NCI-H1092 treated with DMSO at 0.1 percent for 48 hours (cell line): ENCODE results near the gene JHY.

Source experiments
- DNase-seq: peaks from one replicate; lab custom pipeline; 2025; lab: John Stamatoyannopoulos, UW

Gene JHY

DNA sequence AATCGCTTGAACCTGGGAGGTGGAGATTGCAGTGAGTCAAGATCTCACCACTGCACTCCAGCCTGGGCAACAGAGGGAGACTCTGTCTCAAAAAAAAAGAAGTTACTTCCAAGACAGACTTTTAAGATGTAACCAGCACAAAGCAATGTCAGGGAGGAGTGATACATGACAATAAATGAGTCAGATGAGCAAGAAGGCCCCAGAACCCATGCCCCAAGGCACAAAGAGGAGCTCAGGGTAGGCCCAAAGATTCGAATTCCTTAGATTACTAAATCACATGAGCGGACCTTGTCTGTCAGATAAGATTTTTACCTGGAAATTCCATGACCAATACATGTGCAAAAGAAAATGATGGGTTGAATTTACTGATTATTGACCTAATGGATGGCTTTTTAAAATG lies 10.5 kb upstream of the JHY start:
- DNase-seq, result no peak

- no peak for DNase-seq
Measured at GRCh38 chr11:122874991-122875390, 7.6 kb upstream of the JHY start.

- no peak for DNase-seq
Measured at GRCh38 chr11:122877732-122878131, 4.8 kb upstream of the JHY start.

DNA sequence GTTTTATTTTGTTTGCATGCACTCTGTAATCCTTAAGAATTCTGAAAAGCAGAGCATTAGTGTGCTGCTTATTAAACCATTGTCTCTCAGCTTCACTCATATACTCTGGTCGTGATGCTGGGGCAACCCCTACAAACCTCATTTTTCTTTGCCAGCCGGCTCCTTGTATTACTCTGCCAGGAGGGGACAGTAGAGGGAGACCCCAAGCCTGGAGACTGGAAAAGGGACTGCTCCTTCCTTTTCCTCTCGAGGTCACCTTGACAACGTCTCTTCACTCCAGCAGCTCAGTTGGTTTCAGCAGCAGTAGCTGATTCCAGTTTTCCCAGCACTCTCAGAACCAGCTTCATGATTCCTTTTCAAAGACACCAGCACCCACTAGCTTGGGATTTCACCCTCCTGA lies 2.8 kb upstream of the JHY start:
- peak; percentile 89 for DNase-seq

- DNase-seq, result peak; percentile 90
Measured at GRCh38 chr11:122882857-122883645, 492 bp downstream of the JHY start.

- no peak for DNase-seq
Measured at GRCh38 chr11:122883646-122883979, 1.1 kb downstream of the JHY start.

- DNase-seq, result no peak
Measured at GRCh38 chr11:122888162-122888561, 5.6 kb downstream of the JHY start.

GRCh38 chr11:122893131-122893530 lies 10.6 kb downstream of the JHY start:
- peak; percentile 75 for DNase-seq

- DNase-seq, result peak; percentile 99
Measured at GRCh38 chr11:122895563-122895962, 13.0 kb downstream of the JHY start.

DNA sequence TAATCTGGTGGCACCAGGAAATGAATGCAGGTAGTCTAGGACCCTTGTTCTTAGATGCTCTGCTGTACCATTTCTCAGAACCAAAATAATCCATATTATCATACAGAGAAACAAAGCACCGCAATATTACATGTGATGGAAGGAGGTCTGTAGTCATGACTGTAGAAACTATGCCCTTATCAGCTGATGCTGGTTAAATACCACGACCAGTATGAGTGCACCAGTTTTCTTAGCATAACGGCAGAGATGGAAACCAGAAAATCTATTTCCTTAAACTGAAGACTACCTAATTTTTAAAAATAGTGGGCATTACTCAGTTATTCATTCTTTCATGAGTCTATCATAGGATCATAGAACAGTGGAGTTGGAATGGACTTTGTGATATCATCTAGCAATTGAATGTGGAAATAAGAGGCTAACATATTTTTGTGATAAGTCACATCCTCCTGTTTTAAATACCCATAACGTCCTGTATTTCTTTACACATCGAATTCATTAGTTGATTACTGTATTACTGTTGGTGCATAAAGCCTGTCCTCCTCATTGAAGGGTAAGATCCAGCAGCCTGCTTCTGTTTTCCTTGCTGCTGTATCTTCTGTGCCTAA lies 15.1 kb downstream of the JHY start:
- DNase-seq, result no peak

- peak; percentile 52 for DNase-seq
Measured at GRCh38 chr11:122898799-122899198, 16.2 kb downstream of the JHY start.

- peak; percentile 95 for DNase-seq
Measured at GRCh38 chr11:122900587-122901202, 18.1 kb downstream of the JHY start.

DNA sequence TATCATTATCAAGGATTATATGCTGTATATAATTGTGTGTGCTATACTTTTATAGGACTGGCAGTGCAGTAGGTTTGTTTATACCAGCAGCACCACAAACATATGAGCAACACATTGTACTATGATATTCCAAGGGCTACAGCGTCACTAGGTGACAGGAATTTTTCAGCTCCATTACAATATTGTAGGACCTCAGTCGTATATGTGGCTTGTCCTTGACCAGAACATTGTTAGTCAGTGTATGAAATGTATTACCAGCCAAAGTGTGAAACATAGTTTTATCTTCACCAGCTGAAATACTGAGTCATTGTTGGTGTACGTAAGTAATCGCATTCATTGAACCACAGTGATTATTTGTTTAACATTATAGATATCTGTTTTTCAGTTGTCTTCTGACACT lies 20.4 kb downstream of the JHY start:
- DNase-seq, result no peak

GRCh38 chr11:122910775-122911174 lies 28.2 kb downstream of the JHY start:
- DNase-seq, result peak; percentile 59

DNA sequence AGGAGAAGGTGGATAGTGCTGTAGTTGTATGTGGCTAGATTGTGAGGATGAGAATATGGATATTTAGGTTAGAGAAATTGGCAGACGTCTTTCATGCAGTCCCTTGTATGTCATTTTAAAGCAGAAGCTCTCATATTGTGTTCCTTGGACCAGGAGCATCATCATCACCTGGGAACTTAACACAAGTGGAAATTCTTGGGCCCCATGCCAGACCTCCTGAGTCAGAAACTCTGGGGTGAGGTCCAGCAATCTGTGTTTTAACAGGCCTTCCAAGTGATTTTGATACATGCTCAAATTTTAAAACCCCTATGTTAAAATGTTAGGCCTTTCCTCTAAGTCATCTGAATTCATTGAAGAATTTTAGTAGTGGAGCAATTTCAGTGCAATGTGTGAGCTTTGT lies 34.8 kb downstream of the JHY start:
- DNase-seq, result no peak

DNA sequence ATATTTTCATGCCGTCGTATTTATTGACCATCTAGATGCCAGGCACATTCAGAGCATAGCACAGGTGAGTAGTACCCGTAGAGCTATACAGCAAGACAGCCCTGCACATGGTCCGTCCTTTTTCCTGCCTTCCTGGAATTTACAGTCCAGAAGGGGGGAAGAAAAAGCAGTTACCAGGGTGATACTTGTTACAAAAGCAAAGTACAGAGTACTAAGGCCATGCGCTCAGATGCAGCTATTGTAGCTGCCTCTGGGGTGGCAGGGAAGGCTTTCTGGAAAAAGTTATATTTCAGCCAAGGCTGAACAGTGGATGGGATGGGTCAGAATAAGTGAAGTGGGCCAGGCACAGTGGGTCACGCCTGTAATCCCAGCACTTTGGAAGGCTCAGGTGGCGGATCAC lies 36.2 kb downstream of the JHY start:
- no peak for DNase-seq

GRCh38 chr11:122920579-122920978 lies 38.0 kb downstream of the JHY start:
- peak; percentile 89 for DNase-seq

DNA sequence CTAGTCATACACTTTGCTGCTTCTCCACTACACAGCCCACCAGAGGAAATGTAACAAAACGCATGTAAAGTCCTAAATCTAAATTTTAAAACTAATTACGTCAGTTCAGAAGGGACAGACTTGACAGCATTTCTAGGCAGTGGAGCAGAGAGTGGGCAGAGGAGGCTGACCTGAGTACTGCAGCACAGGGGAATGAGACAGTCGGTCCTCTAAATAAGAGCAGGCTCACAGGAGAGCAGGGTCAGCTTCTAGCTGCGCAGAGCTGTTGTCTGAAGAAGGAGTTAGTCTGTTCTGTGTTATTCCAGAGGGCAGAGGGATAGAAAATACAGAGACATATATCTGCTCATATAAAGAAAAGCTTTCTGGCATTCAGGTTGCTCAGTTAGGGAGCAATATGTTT lies 40.3 kb downstream of the JHY start:
- DNase-seq, result no peak

DNA sequence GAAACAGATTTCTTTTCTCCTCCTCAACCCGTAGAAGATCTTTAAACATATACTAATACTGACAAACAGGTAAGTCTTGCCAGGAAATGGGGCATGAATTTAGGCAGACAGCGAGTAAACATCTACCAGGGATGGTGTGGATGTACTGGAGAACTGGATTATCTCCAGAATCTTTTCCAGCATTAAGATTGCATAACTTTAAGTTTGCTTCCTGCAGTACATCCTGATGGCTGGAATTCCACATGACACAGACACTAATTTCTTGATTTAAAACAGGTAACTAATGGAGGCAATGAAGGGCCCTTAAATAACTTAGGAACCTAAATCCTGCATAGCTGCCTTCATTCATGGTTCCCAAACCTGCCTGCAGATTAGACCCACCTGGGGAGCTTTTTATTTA lies 40.7 kb downstream of the JHY start:
- DNase-seq, result no peak

DNA sequence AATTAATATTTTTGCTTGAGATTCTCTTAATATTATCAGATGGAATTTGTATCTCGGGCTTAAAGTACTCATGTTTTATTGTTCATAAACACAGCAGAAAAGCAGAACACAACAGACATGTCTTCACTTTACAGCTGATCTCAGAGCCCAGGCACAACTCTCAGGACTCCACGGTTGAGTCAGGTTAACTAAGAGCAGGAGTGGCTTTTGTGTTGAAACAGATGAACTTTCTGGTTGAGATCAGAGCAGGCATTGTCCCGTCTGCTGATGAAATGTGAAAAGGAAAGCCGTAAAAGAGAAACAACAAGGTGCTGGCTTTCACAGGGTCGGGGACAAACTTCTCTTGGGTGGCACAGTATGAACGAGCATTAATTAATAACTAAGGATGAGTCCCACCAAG lies 49.0 kb downstream of the JHY start:
- no peak for DNase-seq

DNA sequence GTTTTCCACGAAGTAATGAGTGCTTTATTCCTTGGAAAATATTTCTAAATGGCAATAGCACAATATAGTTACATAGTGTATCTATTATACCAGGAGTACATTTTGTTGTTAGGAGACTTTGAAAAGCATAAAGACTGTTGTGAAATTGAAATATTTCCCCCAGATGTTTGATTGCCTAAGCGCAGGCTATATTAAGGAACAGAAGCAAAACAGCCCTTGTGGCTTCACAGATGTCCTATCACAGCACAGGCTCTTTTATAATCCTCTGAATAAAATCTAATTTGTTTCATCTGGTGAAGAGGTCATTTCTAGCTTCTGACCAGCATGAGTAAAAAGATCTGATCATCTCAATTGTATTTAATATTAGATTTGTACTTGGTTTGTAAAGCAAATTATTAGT lies 50.9 kb downstream of the JHY start:
- DNase-seq, result no peak

DNA sequence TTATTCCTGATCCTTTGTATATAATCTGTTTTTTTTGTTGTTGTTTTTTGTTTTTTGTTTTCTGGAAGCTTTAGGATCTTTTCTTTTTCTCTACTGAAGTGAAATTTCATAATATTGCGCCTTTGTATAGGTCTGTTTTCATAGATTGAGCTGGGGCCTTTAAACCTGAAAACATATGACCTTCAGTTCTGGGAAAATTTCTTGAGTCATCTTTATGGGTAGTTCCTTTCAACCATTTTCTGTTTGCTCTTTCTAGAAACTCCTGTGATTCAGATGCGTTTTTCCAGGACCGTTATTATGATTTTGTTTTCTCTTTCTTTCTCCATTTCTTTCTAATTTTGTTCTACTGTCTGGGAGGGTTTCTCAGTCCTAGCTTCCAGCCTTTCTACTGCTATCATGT lies 55.4 kb downstream of the JHY start:
- no peak for DNase-seq

- no peak for DNase-seq
Measured at GRCh38 chr11:122938557-122938956, 56.0 kb downstream of the JHY start.

GRCh38 chr11:122951211-122951610 lies 68.7 kb downstream of the JHY start:
- DNase-seq, result no peak
